Neural cell (in vitro differentiated cells): ENCODE data around the gene EFCC1. TPM values are rescaled to one million over a fixed set of nuclear protein-coding genes. Genes with fewer than 3 reads are reported as not detected.

Experiments
- H2AFZ ChIP-seq: fragments of 200-600, 300-800 bp; sonication (generic), shearing (Covaris generic); 2 replicates; pipeline ENCODE4 v1.6.0; 2014; ENCODE audit warnings: low read depth, mild to moderate bottlenecking, antibody characterized with exemption, low read length, moderate library complexity
- H3F3A ChIP-seq: fragments of 200-600 bp; shearing (Covaris generic); 2 replicates; pipeline ENCODE4 v1.6.1; 2016; ENCODE audit warnings: mild to moderate bottlenecking, moderate library complexity, mixed read lengths, antibody characterized with exemption, low read length; ENCODE audit not compliant: insufficient read depth, poor library complexity, severe bottlenecking
- H3K27ac ChIP-seq: fragments of 200-600, 300-800 bp; sonication (generic), shearing (Covaris generic); 2 replicates; pipeline ENCODE4 v1.5.1; 2014; ENCODE audit warnings: mild to moderate bottlenecking, low read length, moderate library complexity
- H3K27me3 ChIP-seq: fragments of 300-800, 200-600 bp; sonication (generic), shearing (Covaris generic); 2 replicates; pipeline ENCODE4 v1.6.0; 2014; ENCODE audit warnings: mild to moderate bottlenecking, low read depth, low read length, moderate library complexity; ENCODE audit not compliant: insufficient read depth
- H3K36me3 ChIP-seq: fragments of 300-800, 200-600 bp; sonication (generic), shearing (Covaris generic); 2 replicates; pipeline ENCODE4 v1.5.1; 2014; ENCODE audit warnings: mild to moderate bottlenecking, antibody characterized with exemption, low read length, moderate library complexity; ENCODE audit not compliant: insufficient read depth
- H3K4me2 ChIP-seq: fragments of 300-800, 200-600 bp; sonication (generic), shearing (Covaris generic); 2 replicates; pipeline ENCODE4 v1.6.0; 2014; ENCODE audit warnings: mild to moderate bottlenecking, low read length
- H3K4me3 ChIP-seq: fragments of 300-800, 200-600 bp; sonication (generic), shearing (Covaris generic); 2 replicates; pipeline ENCODE4 v1.5.1; 2014; ENCODE audit warnings: mild to moderate bottlenecking, low read length, moderate library complexity
- H3K79me2 ChIP-seq: fragments of 200-600 bp; shearing (Covaris generic); replicated peaks from 2 replicates; pipeline ENCODE4 v1.6.0; 2014; ENCODE audit warnings: mild to moderate bottlenecking, low read length, moderate library complexity; ENCODE audit not compliant: insufficient read depth
- H3K9ac ChIP-seq: fragments of 300-800, 200-600 bp; sonication (generic), shearing (Covaris generic); 2 replicates; pipeline ENCODE4 v1.6.1; 2016; ENCODE audit warnings: mild to moderate bottlenecking, low read length, mixed read lengths
- H3K9me2 ChIP-seq: fragments of 200-600 bp; shearing (Covaris generic); 2 replicates; pipeline ENCODE4 v1.6.1; 2016; ENCODE audit warnings: mild to moderate bottlenecking, low read length, mixed read lengths; ENCODE audit not compliant: insufficient read depth
- H3K9me3 ChIP-seq: fragments of 200-600, 300-800 bp; sonication (generic), shearing (Covaris generic); 2 replicates; pipeline ENCODE4 v1.6.1; 2016; ENCODE audit warnings: mild to moderate bottlenecking, mixed run types, low read length, moderate library complexity, mixed read lengths
- H4K20me1 ChIP-seq: fragments of 200-600 bp; shearing (Covaris generic); 2 replicates; pipeline ENCODE4 v1.6.1; 2016; ENCODE audit warnings: mild to moderate bottlenecking, mixed run types; ENCODE audit not compliant: insufficient read depth
- EP300 ChIP-seq: fragments of 450-650 bp; conservative IDR thresholded peaks from 2 replicates; pipeline ENCODE4 v1.6.1; 2014; ENCODE audit warnings: antibody characterized with exemption, mild to moderate bottlenecking, moderate library complexity; ENCODE audit not compliant: poor library complexity, severe bottlenecking
- EZH2 ChIP-seq: fragments of 200-600, 300-800 bp; shearing (Covaris generic), sonication (generic); IDR thresholded peaks from 2 replicates; pipeline ENCODE4 v1.6.1; 2014; ENCODE audit warnings: antibody characterized with exemption, low read length, borderline replicate concordance, mild to moderate bottlenecking; ENCODE audit not compliant: insufficient read depth, poor library complexity, severe bottlenecking
- MXI1 ChIP-seq: fragments of 450-650 bp; conservative IDR thresholded peaks from 2 replicates; pipeline ENCODE4 v1.6.1; 2014; ENCODE audit warnings: antibody characterized with exemption, mild to moderate bottlenecking; ENCODE audit not compliant: poor library complexity, severe bottlenecking
- POLR2AphosphoS5 ChIP-seq: IDR thresholded peaks from 2 replicates; pipeline ENCODE4 v1.6.1; 2012
- RAD21 ChIP-seq: fragments of 450-650 bp; conservative IDR thresholded peaks from 2 replicates; pipeline ENCODE4 v1.6.1; 2014; ENCODE audit warnings: antibody characterized with exemption, mild to moderate bottlenecking, moderate library complexity
- SMC3 ChIP-seq: fragments of 450-650 bp; conservative IDR thresholded peaks from 2 replicates; pipeline ENCODE4 v1.6.1; 2014; ENCODE audit warnings: antibody characterized with exemption, mild to moderate bottlenecking, moderate library complexity; ENCODE audit not compliant: poor library complexity
- TAF1 ChIP-seq: IDR thresholded peaks from 2 replicates; pipeline ENCODE4 v1.6.1; 2012; ENCODE audit warnings: low read depth
- polyA plus RNA-seq: library from polyadenylated mRNA; depleted of rRNA; stranded (reverse); fragments of >200 nt; gene quantifications from 2 replicates; pipeline ENCODE4 v1.2.3, GENCODE V29; 2014
- TF ChIP-seq, protein P1 (sequence below): fragments of 450-650 bp; IDR thresholded peaks from 2 replicates; pipeline ENCODE4 v1.5.1; 2014; ENCODE audit warnings: antibody characterized with exemption, mild to moderate bottlenecking, moderate library complexity; ENCODE audit not compliant: poor library complexity, severe bottlenecking
- TF ChIP-seq, protein P2 (sequence below): IDR thresholded peaks from 2 replicates; pipeline ENCODE4 v1.6.1; 2012; ENCODE audit warnings: borderline replicate concordance

The EFCC1 gene
- polyA plus RNA-seq, 1 donor from 2014 or later, result not detected

DNA sequence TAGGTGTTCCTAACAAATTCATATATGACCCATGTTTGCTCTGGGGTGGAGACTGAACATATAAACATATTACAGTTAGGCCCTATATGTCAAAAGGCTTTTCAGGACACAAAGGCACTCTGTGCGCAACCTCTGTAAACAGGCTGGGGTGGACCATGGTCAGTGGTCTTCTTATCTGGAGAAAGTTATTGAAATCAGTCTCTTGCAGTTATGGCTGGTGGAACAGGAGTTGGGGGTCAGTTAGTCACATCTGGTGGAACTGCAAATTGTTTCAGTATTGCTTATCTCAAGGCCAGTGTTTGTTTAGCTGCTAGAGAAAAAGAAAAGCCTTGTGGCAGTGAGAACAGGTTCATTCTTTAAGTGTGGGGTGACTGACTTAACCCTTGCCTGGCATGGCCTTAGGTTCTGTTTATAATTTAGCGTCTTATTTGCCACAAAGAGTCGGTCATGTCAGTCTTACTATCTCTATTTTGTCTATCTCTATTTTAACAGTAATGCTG lies 53.6 kb downstream of the EFCC1 start:
- Histone ChIP-seq H3K9me3 (no peaks in the 10 kb centered on the region), H3F3A (no peaks in the 10 kb centered on the region), H3K36me3 (no peaks in the 10 kb centered on the region), H3K27me3 (no peaks in the 10 kb centered on the region), H2AFZ (no peak overlapping the region), H3K27ac (no peak overlapping the region), H3K79me2 (no peaks in the 10 kb centered on the region), H3K9me2 (no peaks in the 10 kb centered on the region), H3K4me2 (no peak overlapping the region), H3K9ac (no peak overlapping the region), H3K4me3 (no peak overlapping the region), H4K20me1 (no peaks in the 10 kb centered on the region)
- no peak for TF ChIP-seq EP300
- TF ChIP-seq TAF1, result no peak
- TF ChIP-seq, protein P1, sequence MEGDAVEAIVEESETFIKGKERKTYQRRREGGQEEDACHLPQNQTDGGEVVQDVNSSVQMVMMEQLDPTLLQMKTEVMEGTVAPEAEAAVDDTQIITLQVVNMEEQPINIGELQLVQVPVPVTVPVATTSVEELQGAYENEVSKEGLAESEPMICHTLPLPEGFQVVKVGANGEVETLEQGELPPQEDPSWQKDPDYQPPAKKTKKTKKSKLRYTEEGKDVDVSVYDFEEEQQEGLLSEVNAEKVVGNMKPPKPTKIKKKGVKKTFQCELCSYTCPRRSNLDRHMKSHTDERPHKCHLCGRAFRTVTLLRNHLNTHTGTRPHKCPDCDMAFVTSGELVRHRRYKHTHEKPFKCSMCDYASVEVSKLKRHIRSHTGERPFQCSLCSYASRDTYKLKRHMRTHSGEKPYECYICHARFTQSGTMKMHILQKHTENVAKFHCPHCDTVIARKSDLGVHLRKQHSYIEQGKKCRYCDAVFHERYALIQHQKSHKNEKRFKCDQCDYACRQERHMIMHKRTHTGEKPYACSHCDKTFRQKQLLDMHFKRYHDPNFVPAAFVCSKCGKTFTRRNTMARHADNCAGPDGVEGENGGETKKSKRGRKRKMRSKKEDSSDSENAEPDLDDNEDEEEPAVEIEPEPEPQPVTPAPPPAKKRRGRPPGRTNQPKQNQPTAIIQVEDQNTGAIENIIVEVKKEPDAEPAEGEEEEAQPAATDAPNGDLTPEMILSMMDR, result no peak
- no peak for TF ChIP-seq MXI1
- TF ChIP-seq POLR2AphosphoS5, result no peak
- no peak for TF ChIP-seq SMC3
- no peak for TF ChIP-seq RAD21
- TF ChIP-seq EZH2, result no peak
- TF ChIP-seq, protein P2, sequence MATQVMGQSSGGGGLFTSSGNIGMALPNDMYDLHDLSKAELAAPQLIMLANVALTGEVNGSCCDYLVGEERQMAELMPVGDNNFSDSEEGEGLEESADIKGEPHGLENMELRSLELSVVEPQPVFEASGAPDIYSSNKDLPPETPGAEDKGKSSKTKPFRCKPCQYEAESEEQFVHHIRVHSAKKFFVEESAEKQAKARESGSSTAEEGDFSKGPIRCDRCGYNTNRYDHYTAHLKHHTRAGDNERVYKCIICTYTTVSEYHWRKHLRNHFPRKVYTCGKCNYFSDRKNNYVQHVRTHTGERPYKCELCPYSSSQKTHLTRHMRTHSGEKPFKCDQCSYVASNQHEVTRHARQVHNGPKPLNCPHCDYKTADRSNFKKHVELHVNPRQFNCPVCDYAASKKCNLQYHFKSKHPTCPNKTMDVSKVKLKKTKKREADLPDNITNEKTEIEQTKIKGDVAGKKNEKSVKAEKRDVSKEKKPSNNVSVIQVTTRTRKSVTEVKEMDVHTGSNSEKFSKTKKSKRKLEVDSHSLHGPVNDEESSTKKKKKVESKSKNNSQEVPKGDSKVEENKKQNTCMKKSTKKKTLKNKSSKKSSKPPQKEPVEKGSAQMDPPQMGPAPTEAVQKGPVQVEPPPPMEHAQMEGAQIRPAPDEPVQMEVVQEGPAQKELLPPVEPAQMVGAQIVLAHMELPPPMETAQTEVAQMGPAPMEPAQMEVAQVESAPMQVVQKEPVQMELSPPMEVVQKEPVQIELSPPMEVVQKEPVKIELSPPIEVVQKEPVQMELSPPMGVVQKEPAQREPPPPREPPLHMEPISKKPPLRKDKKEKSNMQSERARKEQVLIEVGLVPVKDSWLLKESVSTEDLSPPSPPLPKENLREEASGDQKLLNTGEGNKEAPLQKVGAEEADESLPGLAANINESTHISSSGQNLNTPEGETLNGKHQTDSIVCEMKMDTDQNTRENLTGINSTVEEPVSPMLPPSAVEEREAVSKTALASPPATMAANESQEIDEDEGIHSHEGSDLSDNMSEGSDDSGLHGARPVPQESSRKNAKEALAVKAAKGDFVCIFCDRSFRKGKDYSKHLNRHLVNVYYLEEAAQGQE, result no peak

DNA sequence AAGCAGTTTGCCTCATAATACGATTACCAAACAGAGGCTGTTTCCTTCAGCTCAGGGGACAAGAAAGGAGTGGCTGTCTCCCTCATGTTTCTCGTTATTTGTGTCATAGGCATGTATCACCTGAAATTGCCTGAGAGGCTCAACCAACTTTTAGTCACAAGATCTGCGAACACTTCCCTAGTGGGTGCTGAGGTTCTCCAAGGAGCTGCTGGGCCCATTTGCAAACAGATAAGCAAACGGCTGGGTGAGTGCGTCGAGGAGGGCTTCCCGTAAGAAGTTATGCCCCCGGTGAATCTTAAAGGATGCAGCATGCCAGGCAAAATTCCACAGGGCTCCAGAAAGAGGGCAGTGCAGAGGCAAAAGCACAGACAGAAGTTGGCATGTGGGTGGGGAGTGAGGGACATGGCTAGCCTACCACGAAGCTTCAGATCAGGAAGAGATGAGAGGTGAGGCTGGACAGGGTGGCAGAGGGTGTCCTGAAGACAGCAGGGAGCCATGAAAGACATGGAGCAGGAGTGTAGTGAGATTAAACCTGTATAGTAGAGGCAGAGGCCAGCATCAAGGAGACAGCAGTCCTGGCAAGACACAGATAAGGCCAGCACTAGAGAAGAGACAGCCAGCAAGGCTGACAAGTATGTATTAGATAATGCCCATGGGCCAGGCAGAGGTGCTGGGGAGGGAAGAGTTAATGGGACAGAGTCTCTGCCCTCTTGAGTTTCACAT lies 55.5 kb downstream of the EFCC1 start:
- Histone ChIP-seq H3K9ac (no peak overlapping the region), H3K4me3 (no peak overlapping the region)
- no peak for TF ChIP-seq MXI1
- no peak for TF ChIP-seq TAF1
- TF ChIP-seq, protein P2, result no peak
- TF ChIP-seq RAD21, result no peak
- TF ChIP-seq, protein P1, result no peak
- no peak for TF ChIP-seq POLR2AphosphoS5
- TF ChIP-seq EP300, result no peak
- no peak for TF ChIP-seq SMC3
- TF ChIP-seq EZH2, result no peak

More for the DNA sequence above, 55.5 kb downstream of the EFCC1 start:
- no peaks in the 10 kb centered on the region for H3K9me2 ChIP-seq
- H3K36me3 ChIP-seq, result no peaks in the 10 kb centered on the region
- no peaks in the 10 kb centered on the region for H3K9me3 ChIP-seq
- H3F3A ChIP-seq, result no peaks in the 10 kb centered on the region
- H3K4me2 ChIP-seq, result no peak overlapping the region
- H4K20me1 ChIP-seq, result no peaks in the 10 kb centered on the region
- no peak overlapping the region for H2AFZ ChIP-seq
- H3K79me2 ChIP-seq, result no peaks in the 10 kb centered on the region
- H3K27ac ChIP-seq, result no peak overlapping the region
- H3K27me3 ChIP-seq, result no peaks in the 10 kb centered on the region
